Neural cell (in vitro differentiated cells): ENCODE data around the gene NEK6. TPM values are rescaled to one million over a fixed set of nuclear protein-coding genes. Genes with fewer than 3 reads are reported as not detected.

ENCODE experiments used
- H2AFZ ChIP-seq: fragments of 200-600, 300-800 bp; sonication (generic), shearing (Covaris generic); 2 replicates; pipeline ENCODE4 v1.6.0; 2014; ENCODE audit warnings: low read depth, mild to moderate bottlenecking, antibody characterized with exemption, low read length, moderate library complexity
- H3F3A ChIP-seq: fragments of 200-600 bp; shearing (Covaris generic); 2 replicates; pipeline ENCODE4 v1.6.1; 2016; ENCODE audit warnings: mild to moderate bottlenecking, moderate library complexity, mixed read lengths, antibody characterized with exemption, low read length; ENCODE audit not compliant: insufficient read depth, poor library complexity, severe bottlenecking
- H3K27ac ChIP-seq: fragments of 200-600, 300-800 bp; sonication (generic), shearing (Covaris generic); 2 replicates; pipeline ENCODE4 v1.5.1; 2014; ENCODE audit warnings: mild to moderate bottlenecking, low read length, moderate library complexity
- H3K27me3 ChIP-seq: fragments of 300-800, 200-600 bp; sonication (generic), shearing (Covaris generic); 2 replicates; pipeline ENCODE4 v1.6.0; 2014; ENCODE audit warnings: mild to moderate bottlenecking, low read depth, low read length, moderate library complexity; ENCODE audit not compliant: insufficient read depth
- H3K36me3 ChIP-seq: fragments of 300-800, 200-600 bp; sonication (generic), shearing (Covaris generic); 2 replicates; pipeline ENCODE4 v1.5.1; 2014; ENCODE audit warnings: mild to moderate bottlenecking, antibody characterized with exemption, low read length, moderate library complexity; ENCODE audit not compliant: insufficient read depth
- H3K4me2 ChIP-seq: fragments of 300-800, 200-600 bp; sonication (generic), shearing (Covaris generic); 2 replicates; pipeline ENCODE4 v1.6.0; 2014; ENCODE audit warnings: mild to moderate bottlenecking, low read length
- H3K4me3 ChIP-seq: fragments of 300-800, 200-600 bp; sonication (generic), shearing (Covaris generic); 2 replicates; pipeline ENCODE4 v1.5.1; 2014; ENCODE audit warnings: mild to moderate bottlenecking, low read length, moderate library complexity
- H3K79me2 ChIP-seq: fragments of 200-600 bp; shearing (Covaris generic); replicated peaks from 2 replicates; pipeline ENCODE4 v1.6.0; 2014; ENCODE audit warnings: mild to moderate bottlenecking, low read length, moderate library complexity; ENCODE audit not compliant: insufficient read depth
- H3K9ac ChIP-seq: fragments of 300-800, 200-600 bp; sonication (generic), shearing (Covaris generic); 2 replicates; pipeline ENCODE4 v1.6.1; 2016; ENCODE audit warnings: mild to moderate bottlenecking, low read length, mixed read lengths
- H3K9me2 ChIP-seq: fragments of 200-600 bp; shearing (Covaris generic); 2 replicates; pipeline ENCODE4 v1.6.1; 2016; ENCODE audit warnings: mild to moderate bottlenecking, low read length, mixed read lengths; ENCODE audit not compliant: insufficient read depth
- H3K9me3 ChIP-seq: fragments of 200-600, 300-800 bp; sonication (generic), shearing (Covaris generic); 2 replicates; pipeline ENCODE4 v1.6.1; 2016; ENCODE audit warnings: mild to moderate bottlenecking, mixed run types, low read length, moderate library complexity, mixed read lengths
- H4K20me1 ChIP-seq: fragments of 200-600 bp; shearing (Covaris generic); 2 replicates; pipeline ENCODE4 v1.6.1; 2016; ENCODE audit warnings: mild to moderate bottlenecking, mixed run types; ENCODE audit not compliant: insufficient read depth
- CTCF ChIP-seq: fragments of 450-650 bp; IDR thresholded peaks from 2 replicates; pipeline ENCODE4 v1.5.1; 2014; ENCODE audit warnings: antibody characterized with exemption, mild to moderate bottlenecking, moderate library complexity; ENCODE audit not compliant: poor library complexity, severe bottlenecking
- EP300 ChIP-seq: fragments of 450-650 bp; conservative IDR thresholded peaks from 2 replicates; pipeline ENCODE4 v1.6.1; 2014; ENCODE audit warnings: antibody characterized with exemption, mild to moderate bottlenecking, moderate library complexity; ENCODE audit not compliant: poor library complexity, severe bottlenecking
- EZH2 ChIP-seq: fragments of 200-600, 300-800 bp; shearing (Covaris generic), sonication (generic); IDR thresholded peaks from 2 replicates; pipeline ENCODE4 v1.6.1; 2014; ENCODE audit warnings: antibody characterized with exemption, low read length, borderline replicate concordance, mild to moderate bottlenecking; ENCODE audit not compliant: insufficient read depth, poor library complexity, severe bottlenecking
- MXI1 ChIP-seq: fragments of 450-650 bp; conservative IDR thresholded peaks from 2 replicates; pipeline ENCODE4 v1.6.1; 2014; ENCODE audit warnings: antibody characterized with exemption, mild to moderate bottlenecking; ENCODE audit not compliant: poor library complexity, severe bottlenecking
- POLR2AphosphoS5 ChIP-seq: IDR thresholded peaks from 2 replicates; pipeline ENCODE4 v1.6.1; 2012
- RAD21 ChIP-seq: fragments of 450-650 bp; conservative IDR thresholded peaks from 2 replicates; pipeline ENCODE4 v1.6.1; 2014; ENCODE audit warnings: antibody characterized with exemption, mild to moderate bottlenecking, moderate library complexity
- SMC3 ChIP-seq: fragments of 450-650 bp; conservative IDR thresholded peaks from 2 replicates; pipeline ENCODE4 v1.6.1; 2014; ENCODE audit warnings: antibody characterized with exemption, mild to moderate bottlenecking, moderate library complexity; ENCODE audit not compliant: poor library complexity
- TAF1 ChIP-seq: IDR thresholded peaks from 2 replicates; pipeline ENCODE4 v1.6.1; 2012; ENCODE audit warnings: low read depth
- polyA plus RNA-seq: library from polyadenylated mRNA; depleted of rRNA; stranded (reverse); fragments of >200 nt; gene quantifications from 2 replicates; pipeline ENCODE4 v1.2.3, GENCODE V29; 2014
- TF ChIP-seq, protein P1 (sequence below): IDR thresholded peaks from 2 replicates; pipeline ENCODE4 v1.6.1; 2012; ENCODE audit warnings: borderline replicate concordance

NEK6 gene
- polyA plus RNA-seq, 1 donor from 2014 or later = 4.6 TPM

DNA sequence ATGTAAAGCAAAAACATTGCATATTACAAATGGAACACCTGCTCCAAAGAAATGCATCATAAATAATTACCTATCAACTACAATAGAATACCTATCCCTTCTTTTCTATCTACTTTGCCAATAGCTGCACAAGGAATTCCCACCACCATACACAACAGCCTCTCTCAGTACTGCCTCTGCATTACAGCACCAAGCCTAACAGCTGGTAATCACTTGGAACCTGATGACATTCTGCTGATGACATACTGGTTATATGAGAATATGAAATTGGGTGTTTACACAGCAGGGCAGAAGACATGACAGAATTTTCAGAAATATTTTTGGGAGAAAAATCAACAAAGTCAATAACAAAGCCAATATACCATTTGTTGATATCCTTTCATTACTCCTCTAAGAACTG is 114.3 kb downstream of the NEK6 start:
- H3K79me2 ChIP-seq = peaks cover 7% of the 10 kb centered on the region
- no peak overlapping the region for H3K9ac ChIP-seq
- H3K9me2 ChIP-seq = no peaks in the 10 kb centered on the region
- H3K4me2 ChIP-seq = no peak overlapping the region
- no peaks in the 10 kb centered on the region for H3K9me3 ChIP-seq
- TF ChIP-seq EZH2 = no peak
- TF ChIP-seq, protein P1, sequence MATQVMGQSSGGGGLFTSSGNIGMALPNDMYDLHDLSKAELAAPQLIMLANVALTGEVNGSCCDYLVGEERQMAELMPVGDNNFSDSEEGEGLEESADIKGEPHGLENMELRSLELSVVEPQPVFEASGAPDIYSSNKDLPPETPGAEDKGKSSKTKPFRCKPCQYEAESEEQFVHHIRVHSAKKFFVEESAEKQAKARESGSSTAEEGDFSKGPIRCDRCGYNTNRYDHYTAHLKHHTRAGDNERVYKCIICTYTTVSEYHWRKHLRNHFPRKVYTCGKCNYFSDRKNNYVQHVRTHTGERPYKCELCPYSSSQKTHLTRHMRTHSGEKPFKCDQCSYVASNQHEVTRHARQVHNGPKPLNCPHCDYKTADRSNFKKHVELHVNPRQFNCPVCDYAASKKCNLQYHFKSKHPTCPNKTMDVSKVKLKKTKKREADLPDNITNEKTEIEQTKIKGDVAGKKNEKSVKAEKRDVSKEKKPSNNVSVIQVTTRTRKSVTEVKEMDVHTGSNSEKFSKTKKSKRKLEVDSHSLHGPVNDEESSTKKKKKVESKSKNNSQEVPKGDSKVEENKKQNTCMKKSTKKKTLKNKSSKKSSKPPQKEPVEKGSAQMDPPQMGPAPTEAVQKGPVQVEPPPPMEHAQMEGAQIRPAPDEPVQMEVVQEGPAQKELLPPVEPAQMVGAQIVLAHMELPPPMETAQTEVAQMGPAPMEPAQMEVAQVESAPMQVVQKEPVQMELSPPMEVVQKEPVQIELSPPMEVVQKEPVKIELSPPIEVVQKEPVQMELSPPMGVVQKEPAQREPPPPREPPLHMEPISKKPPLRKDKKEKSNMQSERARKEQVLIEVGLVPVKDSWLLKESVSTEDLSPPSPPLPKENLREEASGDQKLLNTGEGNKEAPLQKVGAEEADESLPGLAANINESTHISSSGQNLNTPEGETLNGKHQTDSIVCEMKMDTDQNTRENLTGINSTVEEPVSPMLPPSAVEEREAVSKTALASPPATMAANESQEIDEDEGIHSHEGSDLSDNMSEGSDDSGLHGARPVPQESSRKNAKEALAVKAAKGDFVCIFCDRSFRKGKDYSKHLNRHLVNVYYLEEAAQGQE = no peak
- no peaks in the 10 kb centered on the region for H3K27me3 ChIP-seq
- H3K4me3 ChIP-seq = no peak overlapping the region
- H4K20me1 ChIP-seq = no peaks in the 10 kb centered on the region
- H2AFZ ChIP-seq = no peak overlapping the region
- H3F3A ChIP-seq = no peaks in the 10 kb centered on the region
- H3K27ac ChIP-seq = no peak overlapping the region
- H3K36me3 ChIP-seq = no peaks in the 10 kb centered on the region

DNA sequence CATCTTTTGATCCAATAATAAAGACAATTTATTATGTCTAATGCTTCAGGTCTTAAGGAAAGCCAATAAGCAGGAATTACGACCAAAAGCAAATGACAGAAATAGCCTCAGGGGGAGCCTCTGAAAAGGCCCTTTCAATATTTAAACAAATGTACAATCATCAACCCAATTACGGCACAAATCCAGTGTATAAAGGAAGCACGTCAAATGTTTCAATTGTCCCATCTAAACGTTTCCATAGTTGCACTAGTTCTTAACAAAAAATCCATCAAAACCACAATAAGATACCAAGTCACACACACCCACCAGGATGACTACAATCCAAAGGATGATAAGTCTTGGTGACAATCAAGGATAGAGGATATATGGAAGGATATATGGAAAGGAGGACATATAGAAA is 115.6 kb downstream of the NEK6 start:
- Histone ChIP-seq H2AFZ (no peak overlapping the region), H3K27ac (no peak overlapping the region), H3K9ac (no peak overlapping the region), H3K36me3 (no peaks in the 10 kb centered on the region), H3K79me2 (peaks cover 4% of the 10 kb centered on the region), H3K9me2 (no peaks in the 10 kb centered on the region), H3K9me3 (no peaks in the 10 kb centered on the region), H4K20me1 (no peaks in the 10 kb centered on the region), H3K27me3 (no peaks in the 10 kb centered on the region), H3K4me3 (no peak overlapping the region), H3F3A (no peaks in the 10 kb centered on the region), H3K4me2 (no peak overlapping the region)
- TF ChIP-seq, protein P1 = no peak
- no peak for TF ChIP-seq TAF1
- TF ChIP-seq MXI1 = no peak
- TF ChIP-seq EZH2 = no peak
- no peak for TF ChIP-seq CTCF
- TF ChIP-seq RAD21 = no peak
- no peak for TF ChIP-seq EP300
- TF ChIP-seq POLR2AphosphoS5 = no peak
- no peak for TF ChIP-seq SMC3
